H9 (cell line): ENCODE data around the gene RIMBP2. TPM values are rescaled to one million over a fixed set of nuclear protein-coding genes. Genes with fewer than 3 reads are reported as not detected.

Source experiments
- DNase-seq: peaks from one replicate; pipeline ENCODE4 v3.0.0-alpha.2; 2017
- H2AFZ ChIP-seq: one replicate; pipeline ENCODE4 v1.6.1; 2013; ENCODE audit warnings: mild to moderate bottlenecking, low read length, control low read depth, moderate library complexity
- H2AK5ac ChIP-seq: 2 replicates; pipeline ENCODE4 v1.6.1; 2013; ENCODE audit warnings: low read length, control low read depth, mixed read lengths; ENCODE audit not compliant: insufficient read length
- H2BK120ac ChIP-seq: one replicate; pipeline ENCODE4 v1.6.1; 2013; ENCODE audit warnings: low read depth, mild to moderate bottlenecking, low read length, control low read depth, inconsistent platforms; ENCODE audit not compliant: poor library complexity, severe bottlenecking
- H2BK12ac ChIP-seq: 2 replicates; pipeline ENCODE4 v1.6.1; 2013; ENCODE audit warnings: low read length, control low read depth, mixed read lengths, low read depth; ENCODE audit not compliant: insufficient read length
- H2BK15ac ChIP-seq: 2 replicates; pipeline ENCODE4 v1.6.1; 2013; ENCODE audit warnings: low read depth, low read length, control low read depth
- H2BK20ac ChIP-seq: one replicate; pipeline ENCODE4 v1.6.1; 2013; ENCODE audit warnings: low read depth, mild to moderate bottlenecking, low read length, control low read depth, inconsistent platforms; ENCODE audit not compliant: poor library complexity, severe bottlenecking
- H2BK5ac ChIP-seq: 2 replicates; pipeline ENCODE4 v1.6.1; 2013; ENCODE audit warnings: low read length, control low read depth, mixed read lengths; ENCODE audit not compliant: insufficient read length
- H3K14ac ChIP-seq: 2 replicates; pipeline ENCODE4 v1.6.1; 2013; ENCODE audit warnings: low read length, control low read depth; ENCODE audit not compliant: insufficient read depth
- H3K18ac ChIP-seq: 2 replicates; pipeline ENCODE4 v1.6.1; 2013; ENCODE audit warnings: low read depth, mild to moderate bottlenecking, mixed read lengths, low read length, control low read depth; ENCODE audit not compliant: insufficient read length
- H3K23ac ChIP-seq: 2 replicates; pipeline ENCODE4 v1.6.1; 2013; ENCODE audit warnings: low read length, control low read depth, mixed read lengths, low read depth; ENCODE audit not compliant: insufficient read length
- H3K23me2 ChIP-seq: 2 replicates; pipeline ENCODE4 v1.6.1; 2013; ENCODE audit warnings: low read depth, mild to moderate bottlenecking, mixed read lengths, low read length, control low read depth; ENCODE audit not compliant: insufficient read length, poor library complexity, severe bottlenecking
- H3K27ac ChIP-seq: 2 replicates; pipeline ENCODE4 v1.5.1; 2013; ENCODE audit warnings: low read length, control low read depth, mixed read lengths, low read depth; ENCODE audit not compliant: insufficient read length
- H3K27me3 ChIP-seq: 2 replicates; pipeline ENCODE4 v1.6.1; 2013; ENCODE audit warnings: low read length, control low read depth, inconsistent platforms; ENCODE audit not compliant: insufficient read depth
- H3K4ac ChIP-seq: 2 replicates; pipeline ENCODE4 v1.6.1; 2013; ENCODE audit warnings: low read depth, mild to moderate bottlenecking, control low read depth, inconsistent platforms, low read length, moderate library complexity
- H3K4me1 ChIP-seq: 2 replicates; pipeline ENCODE4 v1.6.1; 2013; ENCODE audit warnings: low read length, control low read depth, inconsistent platforms; ENCODE audit not compliant: insufficient read depth
- H3K4me2 ChIP-seq: 2 replicates; pipeline ENCODE4 v1.6.1; 2013; ENCODE audit warnings: low read length, control low read depth, mixed read lengths; ENCODE audit not compliant: insufficient read length, insufficient read depth
- H3K56ac ChIP-seq: 2 replicates; pipeline ENCODE4 v1.6.1; 2013; ENCODE audit warnings: low read depth, mild to moderate bottlenecking, mixed read lengths, low read length, control low read depth; ENCODE audit not compliant: insufficient read length
- H3K79me1 ChIP-seq: 2 replicates; pipeline ENCODE4 v1.6.1; 2013; ENCODE audit warnings: low read depth, mild to moderate bottlenecking, moderate library complexity, low read length, control low read depth, inconsistent platforms; ENCODE audit not compliant: insufficient read depth, poor library complexity, severe bottlenecking
- H3K79me2 ChIP-seq: 2 replicates; pipeline ENCODE4 v1.6.1; 2013; ENCODE audit warnings: low read length, control low read depth, inconsistent platforms; ENCODE audit not compliant: insufficient read depth
- H3K9ac ChIP-seq: 2 replicates; pipeline ENCODE4 v1.6.1; 2013; ENCODE audit warnings: low read length, control low read depth, mixed read lengths; ENCODE audit not compliant: insufficient read length; ENCODE audit errors: extremely low read depth
- H3K9me3 ChIP-seq: one replicate; pipeline ENCODE4 v1.6.1; 2013; ENCODE audit warnings: low read depth, low read length, inconsistent platforms; ENCODE audit not compliant: control insufficient read depth
- H3T11ph ChIP-seq: one replicate; pipeline ENCODE4 v1.6.1; 2013; ENCODE audit warnings: mild to moderate bottlenecking, low read length, control low read depth, inconsistent platforms
- H4K20me1 ChIP-seq: one replicate; pipeline ENCODE4 v1.6.1; 2013; ENCODE audit not compliant: control insufficient read depth, insufficient read length, insufficient read depth
- H4K5ac ChIP-seq: 2 replicates; pipeline ENCODE4 v1.6.1; 2013; ENCODE audit warnings: low read depth, mild to moderate bottlenecking, mixed read lengths, low read length, control low read depth; ENCODE audit not compliant: insufficient read length
- H4K8ac ChIP-seq: replicated peaks from 2 replicates; pipeline ENCODE4 v1.6.1; 2013; ENCODE audit warnings: low read length, control low read depth, mixed read lengths, low read depth; ENCODE audit not compliant: insufficient read length
- H4K91ac ChIP-seq: 2 replicates; pipeline ENCODE4 v1.6.1; 2013; ENCODE audit warnings: low read depth, mild to moderate bottlenecking, moderate library complexity, mixed read lengths, low read length, control low read depth; ENCODE audit not compliant: insufficient read length
- H3K27ac Mint-ChIP-seq, 3 experiments: 2 replicates in 2 of 3; 3 replicates in 1 of 3; pipeline ENCODE4 v1.8.0; 2020 to 2021; ENCODE audit warnings: mixed read lengths in 3 of 3, mild to moderate bottlenecking in 1 of 3, moderate library complexity in 1 of 3
- H3K27me3 Mint-ChIP-seq: 2 replicates; pipeline ENCODE4 v1.8.0; 2021; ENCODE audit warnings: low read depth, mild to moderate bottlenecking, moderate library complexity, mixed read lengths
- H3K36me3 Mint-ChIP-seq, 3 experiments: 2 replicates in 2 of 3; 3 replicates in 1 of 3; pipeline ENCODE4 v1.8.0; 2020 to 2021; ENCODE audit warnings: low read depth in 3 of 3, mixed read lengths in 3 of 3; ENCODE audit not compliant: insufficient read depth in 1 of 3
- H3K4me1 Mint-ChIP-seq, 2 experiments: 2 replicates each; pipeline ENCODE4 v1.8.0; 2020; ENCODE audit warnings: mixed read lengths in 2 of 2
- H3K4me3 Mint-ChIP-seq, 2 experiments: 2 replicates in 1 of 2; 3 replicates in 1 of 2; pipeline ENCODE4 v1.8.0; 2020 to 2021; ENCODE audit warnings: mild to moderate bottlenecking in 2 of 2, mixed read lengths in 2 of 2, moderate library complexity in 1 of 2
- H3K9me3 Mint-ChIP-seq, 2 experiments: 2 replicates in 1 of 2; 3 replicates in 1 of 2; pipeline ENCODE4 v1.8.0; 2020; ENCODE audit warnings: mild to moderate bottlenecking in 2 of 2, mixed read lengths in 2 of 2, moderate library complexity in 1 of 2
- CTCF ChIP-seq: fragments of 200-600 bp; sonication (generic); conservative IDR thresholded peaks from 3 replicates; pipeline ENCODE4 v1.8.0; 2021; ENCODE audit warnings: antibody characterized with exemption, mild to moderate bottlenecking
- WGBS: extraction: QIAGEN DNeasy Blood & Tissue Kit; methylation state at CpG from one replicate; pipeline ENCODE4 v1.1.7; 2013; ENCODE audit warnings: missing lambda C conversion rate, low lambda C conversion rate, mixed read lengths; ENCODE audit not compliant: insufficient read length; ENCODE audit errors: extremely low coverage; 5-methylcytosine and 5-hydroxymethylcytosine counted together
- total RNA-seq: library from RNA; stranded (reverse); gene quantifications from 2 replicates; pipeline ENCODE4 v1.2.1, GENCODE V29; 2021

RIMBP2 gene
- total RNA-seq, 1 experiment from 2014 or later: 0.70 TPM

- no peak for DNase-seq
- WGBS: no CpG with 5 or more reads among the region's 11 CpGs
Measured at GRCh38 chr12:130459916-130460315, 256.2 kb downstream of the RIMBP2 start.

More at GRCh38 chr12:130459916-130460315, 256.2 kb downstream of the RIMBP2 start:
- no peaks in the 10 kb centered on the region for H3K23me2 ChIP-seq
- no peak overlapping the region for H3K14ac ChIP-seq
- H3K4me2 ChIP-seq: no peak overlapping the region
- Mint-ChIP-seq H3K4me3 (no peak overlapping the region), H3K27ac (peak overlapping the region in 1 of 3 experiments; percentile 77; a peak in 1 of 7 replicates), H3K36me3 (no peaks in the 10 kb centered on the region), H3K9me3 (no peaks in the 10 kb centered on the region), H3K4me1 (peaks cover 0 to 3% of the 10 kb centered on the region in 2 experiments; a peak in 1 of 4 replicates), H3K27me3 (peaks cover 2% of the 10 kb centered on the region)
- H3K18ac ChIP-seq: no peak overlapping the region
- no peaks in the 10 kb centered on the region for H3K79me1 ChIP-seq
- H3K4me1 ChIP-seq: no peaks in the 10 kb centered on the region
- H3K9ac ChIP-seq: no peak overlapping the region
- no peak overlapping the region for H2BK15ac ChIP-seq
- no peaks in the 10 kb centered on the region for H3K9me3 ChIP-seq
- no peak overlapping the region for H2BK20ac ChIP-seq
- no peak overlapping the region for H2BK5ac ChIP-seq
- no peaks in the 10 kb centered on the region for H3K79me2 ChIP-seq
- no peak overlapping the region for H2AK5ac ChIP-seq
- H3K4ac ChIP-seq: no peak overlapping the region
- no peak overlapping the region for H4K5ac ChIP-seq
- H4K91ac ChIP-seq: no peak overlapping the region
- no peaks in the 10 kb centered on the region for H3K27me3 ChIP-seq
- no peak overlapping the region for H2BK12ac ChIP-seq
- no peak overlapping the region for H4K8ac ChIP-seq
- H4K20me1 ChIP-seq: no peaks in the 10 kb centered on the region
- no peak overlapping the region for H3K27ac ChIP-seq
- H2AFZ ChIP-seq: no peak overlapping the region
- no peak overlapping the region for H2BK120ac ChIP-seq
- H3K23ac ChIP-seq: no peak overlapping the region
- peak; percentile 54; the same call in 2 of the 3 replicates for TF ChIP-seq CTCF
- H3K56ac ChIP-seq: no peak overlapping the region
- no peak overlapping the region for H3T11ph ChIP-seq
